ENCODE data around the gene LEFTY2. TPM values are rescaled to one million over a fixed set of nuclear protein-coding genes. Genes with fewer than 3 reads are reported as not detected.
"Not testable (repeated sequence)": the region's sequence is repeated elsewhere in the genome, so short reads cannot be mapped to it uniquely, and the experiment has no call there.

LEFTY2 gene
- total and polyA plus RNA-seq, 3 donors from 2014 or later: 4.2 to 10.0 (median 4.7) TPM

GRCh38 chr1:225979421-225979820, 38.4 kb upstream of the LEFTY2 start:
- no peak for TF ChIP-seq POLR2A (IDR thresholded peaks at IDR 0.05)
- no peak for TF ChIP-seq CTCF (IDR thresholded peaks at IDR 0.05)
- Histone ChIP-seq H3K4me1 (no peaks in the 10 kb centered on the region), H3K27me3 (no peaks in the 10 kb centered on the region), H3K4me3 (no peak overlapping the region), H3K27ac (no peak overlapping the region), H3K9me3 (no peaks in the 10 kb centered on the region), H3K36me3 (ENCODE audit: low read depth, missing control alignments) (no peaks in the 10 kb centered on the region)
- WGBS, 2 donors: 93 to 100% methylated on average over 1 of the region's 1 CpG
- DNase-seq: no peak
- intact Hi-C loops (cut with DNase I; ENCODE audit: low total_unique reads): loop anchor here (10.0 kb wide), 1 partner anchor 205 kb away; the partner anchor contains the start of gene SRP9

GRCh38 chr1:225977937-225978748, 37.1 kb upstream of the LEFTY2 start:
- no peaks in the 10 kb centered on the region for H3K36me3 ChIP-seq (ENCODE audit: low read depth, missing control alignments)
- H3K27ac ChIP-seq: no peak overlapping the region
- no peak for TF ChIP-seq POLR2A (IDR thresholded peaks at IDR 0.05)
- no peak for TF ChIP-seq CTCF (IDR thresholded peaks at IDR 0.05)
- H3K27me3 ChIP-seq: no peaks in the 10 kb centered on the region
- intact Hi-C loops (cut with DNase I; ENCODE audit: low total_unique reads): loop anchor here (10.0 kb wide), 1 partner anchor 203 kb away; the partner anchor contains the start of gene SRP9
- no peak for DNase-seq
- no peaks in the 10 kb centered on the region for H3K9me3 ChIP-seq
- H3K4me1 ChIP-seq: no peaks in the 10 kb centered on the region
- WGBS, 2 donors: 49 to 67% methylated on average over 15 of the region's 15 CpGs
- H3K4me3 ChIP-seq: no peak overlapping the region

GRCh38 chr1:225975146-225975545, 34.1 kb upstream of the LEFTY2 start:
- 74 to 78% methylated on average over 12 of the region's 12 CpGs for WGBS, 2 donors
- H3K36me3 ChIP-seq (ENCODE audit: low read depth, missing control alignments); H3K4me3 ChIP-seq; H3K27me3 ChIP-seq; DNase-seq; H3K27ac ChIP-seq; H3K4me1 ChIP-seq; H3K9me3 ChIP-seq: not testable (repeated sequence)
- intact Hi-C loops (cut with DNase I; ENCODE audit: low total_unique reads): loop anchor here (10.0 kb wide), 1 partner anchor 200 kb away; the partner anchor contains the start of gene SRP9

GRCh38 chr1:225974454-225974853, 33.4 kb upstream of the LEFTY2 start:
- intact Hi-C loops (cut with DNase I; ENCODE audit: low total_unique reads): loop anchor here (5.0 to 10.0 kb wide), 2 partner anchors 200 to 497 kb away; partner anchors contain the start of gene SRP9
- no peak for DNase-seq
- WGBS, 2 donors: 72 to 91% methylated on average over 6 to 10 of the region's 10 CpGs
- Histone ChIP-seq H3K9me3 (no peaks in the 10 kb centered on the region), H3K27me3 (no peaks in the 10 kb centered on the region), H3K36me3 (ENCODE audit: low read depth, missing control alignments) (no peaks in the 10 kb centered on the region), H3K4me3 (no peak overlapping the region), H3K27ac (no peak overlapping the region), H3K4me1 (no peaks in the 10 kb centered on the region)
- TF ChIP-seq POLR2A (IDR thresholded peaks at IDR 0.05): no peak
- TF ChIP-seq CTCF (IDR thresholded peaks at IDR 0.05): no peak

- intact Hi-C loops (cut with DNase I; ENCODE audit: low total_unique reads): loop anchor here (5.0 to 10.0 kb wide), 2 partner anchors 198 to 496 kb away; partner anchors contain the start of gene SRP9
- 78 to 91% methylated on average over 5 of the region's 5 CpGs for WGBS, 2 donors
Measured at GRCh38 chr1:225973158-225973557, 32.1 kb upstream of the LEFTY2 start.

More at GRCh38 chr1:225973158-225973557, 32.1 kb upstream of the LEFTY2 start:
- TF ChIP-seq POLR2A (IDR thresholded peaks at IDR 0.05): no peak
- no peak for TF ChIP-seq CTCF (IDR thresholded peaks at IDR 0.05)
- DNase-seq: no peak
- H3K4me1 ChIP-seq: no peaks in the 10 kb centered on the region
- H3K27ac ChIP-seq: no peak overlapping the region
- H3K9me3 ChIP-seq: no peaks in the 10 kb centered on the region
- no peaks in the 10 kb centered on the region for H3K27me3 ChIP-seq
- no peaks in the 10 kb centered on the region for H3K36me3 ChIP-seq (ENCODE audit: low read depth, missing control alignments)
- H3K4me3 ChIP-seq: no peak overlapping the region

Measured in testis (tissue), 3 donors.